IMR-90 (cell line): Measurements from ENCODE around the gene OR6K3.

Source experiments
- BHLHE40 ChIP-seq: fragments of 150-350 bp; IDR thresholded peaks from 2 replicates; pipeline ENCODE4 v1.6.1; 2016; ENCODE audit warnings: mild to moderate bottlenecking, low read depth, low read length
- POLR2A ChIP-seq: IDR thresholded peaks from 2 replicates; pipeline ENCODE4 v1.6.1; 2012; ENCODE audit warnings: mild to moderate bottlenecking, low read depth, low read length
- RAD21 ChIP-seq: IDR thresholded peaks from 2 replicates; pipeline ENCODE4 v1.6.1; 2012; ENCODE audit warnings: low read length, improper control_type of control experiment
- TF ChIP-seq, protein P1 (sequence below): conservative IDR thresholded peaks from 2 replicates; pipeline ENCODE4 v1.5.1; 2012; ENCODE audit warnings: mild to moderate bottlenecking, low read depth, low read length, improper control_type of control experiment

DNA sequence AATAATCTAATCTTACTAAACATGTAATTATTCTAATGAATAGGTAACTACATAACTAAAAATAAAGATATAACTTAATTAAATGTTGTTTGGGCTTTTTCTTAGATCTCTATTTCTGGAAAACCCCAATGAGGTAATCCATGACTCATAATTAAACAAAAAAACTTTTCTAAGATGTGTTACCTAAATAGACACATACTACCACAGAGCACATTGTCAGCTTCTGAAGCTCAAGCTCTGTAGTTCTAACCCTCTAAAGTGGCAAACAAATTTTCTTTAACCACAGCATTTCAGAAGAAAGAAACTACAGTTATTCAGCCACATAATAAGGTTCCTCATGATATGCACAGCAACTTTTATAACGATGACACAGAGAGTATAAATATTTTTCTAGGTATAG lies 4.2 kb downstream of the OR6K3 start:
- no peak for TF ChIP-seq BHLHE40
- TF ChIP-seq POLR2A: no peak
- no peak for TF ChIP-seq RAD21
- TF ChIP-seq, protein P1, sequence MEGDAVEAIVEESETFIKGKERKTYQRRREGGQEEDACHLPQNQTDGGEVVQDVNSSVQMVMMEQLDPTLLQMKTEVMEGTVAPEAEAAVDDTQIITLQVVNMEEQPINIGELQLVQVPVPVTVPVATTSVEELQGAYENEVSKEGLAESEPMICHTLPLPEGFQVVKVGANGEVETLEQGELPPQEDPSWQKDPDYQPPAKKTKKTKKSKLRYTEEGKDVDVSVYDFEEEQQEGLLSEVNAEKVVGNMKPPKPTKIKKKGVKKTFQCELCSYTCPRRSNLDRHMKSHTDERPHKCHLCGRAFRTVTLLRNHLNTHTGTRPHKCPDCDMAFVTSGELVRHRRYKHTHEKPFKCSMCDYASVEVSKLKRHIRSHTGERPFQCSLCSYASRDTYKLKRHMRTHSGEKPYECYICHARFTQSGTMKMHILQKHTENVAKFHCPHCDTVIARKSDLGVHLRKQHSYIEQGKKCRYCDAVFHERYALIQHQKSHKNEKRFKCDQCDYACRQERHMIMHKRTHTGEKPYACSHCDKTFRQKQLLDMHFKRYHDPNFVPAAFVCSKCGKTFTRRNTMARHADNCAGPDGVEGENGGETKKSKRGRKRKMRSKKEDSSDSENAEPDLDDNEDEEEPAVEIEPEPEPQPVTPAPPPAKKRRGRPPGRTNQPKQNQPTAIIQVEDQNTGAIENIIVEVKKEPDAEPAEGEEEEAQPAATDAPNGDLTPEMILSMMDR: no peak
